GM21737 (cell line): ENCODE measurements around the gene VEPH1.

ENCODE experiments used
- ATAC-seq: cut with Tn5 transposase; IDR thresholded peaks from one replicate; pipeline ENCODE4 v1.9.1; 2021; ENCODE audit warnings: mild to moderate bottlenecking, moderate library complexity; ENCODE audit not compliant: unreplicated experiment

The VEPH1 gene

DNA sequence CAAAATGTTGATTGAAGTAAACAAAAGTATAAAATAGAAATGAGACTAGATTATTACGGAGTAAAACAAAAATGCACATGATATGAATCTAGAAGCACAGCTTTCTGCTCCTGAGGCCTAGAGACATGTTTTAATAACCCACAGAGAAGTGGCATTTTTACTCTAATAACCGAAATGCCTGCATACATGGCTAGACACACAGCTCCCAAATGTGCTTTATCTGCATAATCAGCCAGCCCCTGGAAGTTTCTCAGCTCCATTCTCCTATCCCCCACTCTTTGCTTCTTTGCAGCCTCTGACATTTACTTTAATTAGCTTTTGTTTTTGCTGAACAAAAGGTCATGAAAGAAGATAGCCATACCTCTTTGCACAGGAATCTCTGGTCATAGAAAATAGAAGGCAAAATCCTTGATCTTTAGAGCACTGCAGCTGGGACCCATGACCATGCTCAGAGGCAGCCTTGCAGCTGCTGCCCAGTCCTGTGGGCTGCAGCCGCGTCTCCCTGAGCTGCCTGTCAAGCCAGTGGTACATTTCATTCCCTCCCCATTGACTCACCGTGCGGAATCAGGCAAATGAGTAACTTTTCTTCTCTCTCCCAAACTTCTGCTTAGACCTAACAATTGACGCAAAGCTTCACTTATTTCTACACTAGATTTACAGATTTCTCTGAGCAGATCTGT lies at the start of gene VEPH1:
VEPH1 (minus strand) TSS at position 501 of the 680 bp plus-strand sequence. CDS start 8,067 bp downstream, outside the sequence.
- no peak for ATAC-seq

DNA sequence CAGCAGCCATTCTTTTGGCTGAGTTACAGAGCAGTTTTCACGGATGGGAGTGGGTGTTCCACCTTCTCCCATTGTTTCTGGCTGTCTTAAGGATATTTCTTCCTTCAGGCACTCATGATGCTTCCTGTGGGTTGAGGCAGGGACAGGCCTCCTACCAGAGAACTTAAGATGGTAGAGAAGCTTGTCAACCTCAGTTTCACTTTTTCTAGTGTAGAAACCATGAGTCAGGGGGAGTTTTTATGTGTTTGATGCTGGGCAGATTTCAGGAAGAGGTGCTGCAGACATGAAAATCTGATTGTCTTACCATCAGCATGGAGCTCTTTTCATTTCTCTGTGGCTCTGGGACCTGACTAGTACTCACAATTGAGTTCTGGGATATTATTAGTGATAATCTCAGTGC lies 48.7 kb upstream of the VEPH1 start:
- ATAC-seq = no peak

DNA sequence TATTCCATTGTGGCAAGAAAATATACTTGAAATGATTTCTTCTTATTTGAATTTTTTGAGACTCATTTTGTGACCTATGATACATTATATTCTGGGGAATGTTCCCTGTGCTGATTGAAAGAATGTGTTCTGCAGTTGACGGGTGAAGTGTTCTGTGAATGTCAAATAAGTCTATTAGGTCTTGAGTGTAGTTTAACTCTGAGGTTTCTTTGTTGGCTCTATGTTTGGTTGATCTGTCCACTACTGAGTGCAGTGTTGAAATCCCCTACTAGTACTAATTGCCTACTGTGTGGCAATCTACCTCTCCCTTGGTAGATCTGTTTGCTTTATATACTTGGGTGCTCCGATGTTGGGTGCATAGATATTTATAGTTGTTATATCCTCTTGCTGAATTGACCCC lies 46.3 kb upstream of the VEPH1 start:
- ATAC-seq = no peak

DNA sequence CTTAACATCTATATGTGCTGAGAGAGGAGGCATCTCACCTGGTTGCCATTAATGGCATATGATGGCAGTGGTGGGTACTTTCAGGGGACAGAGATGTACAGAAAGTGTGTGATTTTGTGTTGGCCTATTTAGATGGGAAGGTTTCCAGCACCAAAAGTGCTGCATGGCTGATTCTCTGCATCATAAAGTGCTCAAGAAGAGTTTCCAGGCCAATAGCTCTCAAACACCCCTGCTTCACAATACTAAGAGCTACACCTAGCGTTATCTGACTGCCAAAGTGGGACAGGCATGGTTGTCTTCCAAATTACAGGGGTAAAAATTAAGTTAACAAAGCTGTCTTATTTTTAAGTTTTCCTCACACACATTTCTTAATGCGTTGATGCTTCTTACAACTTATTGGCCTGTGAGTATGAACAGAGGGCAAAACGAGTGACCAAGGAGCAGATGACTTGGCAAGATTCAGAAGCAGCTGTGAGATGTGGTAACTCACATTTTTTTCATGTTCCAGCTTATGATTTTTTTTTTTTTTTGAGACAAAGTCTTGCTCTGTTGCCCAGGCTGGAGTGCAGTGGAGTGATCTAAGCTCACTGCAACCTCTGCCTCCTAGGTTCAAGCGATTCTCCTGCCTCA lies 41.4 kb upstream of the VEPH1 start:
- no peak for ATAC-seq

DNA sequence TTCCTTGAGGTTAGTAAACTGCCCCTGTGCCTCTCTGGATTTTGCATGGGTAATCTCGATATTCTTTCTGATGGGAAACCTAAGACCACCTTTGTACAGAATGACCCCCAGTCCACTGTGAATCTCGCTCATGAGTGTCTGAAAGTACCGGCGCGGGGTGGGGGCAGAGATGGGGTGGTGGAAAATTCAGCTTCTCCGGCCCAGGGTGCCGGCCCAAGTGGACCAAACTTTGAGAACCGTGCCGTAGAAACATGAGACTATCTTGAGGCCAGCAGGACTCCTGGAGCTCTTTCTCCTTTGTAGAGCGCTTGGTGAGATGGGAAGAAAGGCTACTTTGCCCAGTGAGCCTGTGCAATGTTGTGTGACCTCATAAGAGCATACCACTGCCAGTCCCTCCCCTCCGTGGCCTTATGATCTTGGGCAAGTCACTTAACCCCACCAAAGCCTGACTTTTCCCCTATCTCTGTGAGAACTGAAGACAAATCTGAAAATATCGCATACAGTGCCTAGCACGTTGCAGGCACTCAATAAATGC lies 40.4 kb upstream of the VEPH1 start:
- no peak for ATAC-seq

DNA sequence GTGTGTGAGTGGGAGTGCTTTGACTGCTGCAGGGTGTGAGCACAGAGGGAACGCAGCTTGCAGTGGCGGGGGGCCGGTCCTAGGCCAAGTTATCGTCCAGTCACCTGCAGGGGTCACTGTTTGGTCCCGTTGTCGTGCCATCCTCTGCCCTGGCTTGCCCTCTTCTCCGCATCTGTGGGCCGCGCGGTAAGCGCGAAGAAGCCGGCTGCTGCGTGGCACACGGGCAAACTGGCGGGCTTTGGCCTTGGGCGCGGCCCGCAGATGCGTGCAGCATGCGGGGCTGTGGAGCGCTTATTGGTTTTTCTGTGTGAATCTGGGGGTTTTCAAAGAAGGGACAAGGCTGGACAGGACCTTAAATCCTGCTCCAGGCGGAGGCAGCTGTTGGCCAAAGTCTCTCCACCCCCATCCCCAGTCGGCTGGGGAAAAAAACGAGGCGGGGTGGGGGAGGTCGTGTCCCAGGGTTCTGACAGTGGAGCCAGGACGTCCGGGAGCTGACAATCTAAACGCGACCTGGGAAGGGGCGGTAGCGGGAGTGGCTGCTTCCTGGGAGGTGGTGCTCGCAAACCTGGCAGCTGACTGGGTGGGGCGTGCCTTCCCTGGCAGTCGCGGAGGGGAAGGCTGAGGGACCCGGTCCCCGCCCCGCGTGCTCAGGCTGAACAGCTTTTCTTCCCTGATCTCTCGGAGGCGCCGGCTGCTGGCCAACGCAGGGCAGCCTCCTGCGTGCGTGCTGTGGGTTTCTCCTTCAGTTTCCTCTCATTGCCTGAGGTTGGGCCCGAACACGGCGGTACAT lies 39.7 kb upstream of the VEPH1 start:
- no peak for ATAC-seq

DNA sequence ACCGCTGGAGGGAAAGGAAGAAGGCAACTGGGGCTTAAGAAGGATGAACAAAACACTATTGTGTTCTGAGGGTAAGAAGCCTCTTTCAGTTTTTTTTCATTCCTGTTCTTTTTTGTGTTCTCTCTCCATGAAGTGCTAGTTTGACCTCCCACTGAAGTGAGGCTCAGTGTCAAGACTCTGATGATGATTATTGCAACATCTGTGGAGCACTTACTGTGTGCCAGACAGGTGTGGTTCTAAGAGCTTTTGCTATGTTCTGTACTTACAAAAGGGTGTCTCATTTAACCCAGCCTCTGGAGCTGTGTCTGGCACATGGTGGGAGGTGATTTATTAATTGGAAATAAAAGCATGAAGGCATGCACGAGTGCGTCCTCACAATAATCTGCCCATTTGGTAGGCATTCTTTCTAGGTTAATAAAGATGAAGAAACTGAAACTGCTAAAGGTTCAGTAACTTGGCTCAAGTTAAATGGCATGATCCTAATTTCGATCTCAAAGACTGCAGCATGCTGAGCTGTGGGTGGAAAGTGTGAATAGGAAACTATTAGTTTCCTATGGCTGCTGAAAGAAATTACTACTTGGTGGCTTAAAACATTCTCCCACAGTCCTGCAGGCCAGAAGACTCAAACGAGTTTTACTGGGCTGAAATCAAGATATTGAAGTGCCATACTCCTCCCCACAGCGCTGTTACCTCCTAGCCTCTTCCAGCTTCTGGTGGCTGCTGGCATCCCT lies 38.5 kb upstream of the VEPH1 start:
- ATAC-seq = no peak

DNA sequence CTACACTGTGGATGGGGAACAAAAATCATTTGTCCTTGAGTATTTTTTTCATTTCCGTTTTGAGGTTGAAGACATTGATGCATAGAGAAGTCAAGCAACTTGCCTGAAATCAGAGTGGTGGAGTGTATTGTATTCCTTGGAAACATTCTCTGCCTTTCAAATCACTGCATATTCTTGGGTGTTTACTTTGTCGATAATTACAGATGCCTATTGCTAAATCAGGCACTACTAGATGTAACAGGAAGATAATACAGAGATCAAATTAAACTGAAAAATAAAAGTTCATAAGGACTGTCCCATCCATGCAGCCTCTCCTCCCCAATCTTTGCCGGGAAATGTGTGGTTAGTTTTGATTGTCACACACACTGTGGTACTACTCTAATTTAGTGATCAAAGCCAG lies 37.4 kb upstream of the VEPH1 start:
- no peak for ATAC-seq

DNA sequence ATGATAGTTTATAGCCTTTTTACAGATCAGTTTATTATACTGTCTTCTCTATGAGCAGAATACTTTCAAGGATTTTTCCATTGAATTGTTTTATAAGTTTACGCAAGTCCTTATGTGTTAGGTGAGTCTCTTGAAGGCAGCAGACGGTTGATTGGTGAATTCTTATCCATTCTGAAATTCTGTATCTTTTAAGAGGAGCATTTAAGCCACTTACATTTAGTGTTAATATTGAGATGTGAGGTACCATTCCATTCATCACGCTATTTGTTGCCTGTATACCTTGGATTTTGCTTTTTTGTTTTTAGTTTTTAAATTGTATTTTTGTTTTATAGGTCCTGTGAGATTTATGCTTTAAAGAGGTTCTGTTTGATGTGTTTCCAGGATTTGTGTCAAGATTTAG lies 32.5 kb upstream of the VEPH1 start:
- no peak for ATAC-seq

DNA sequence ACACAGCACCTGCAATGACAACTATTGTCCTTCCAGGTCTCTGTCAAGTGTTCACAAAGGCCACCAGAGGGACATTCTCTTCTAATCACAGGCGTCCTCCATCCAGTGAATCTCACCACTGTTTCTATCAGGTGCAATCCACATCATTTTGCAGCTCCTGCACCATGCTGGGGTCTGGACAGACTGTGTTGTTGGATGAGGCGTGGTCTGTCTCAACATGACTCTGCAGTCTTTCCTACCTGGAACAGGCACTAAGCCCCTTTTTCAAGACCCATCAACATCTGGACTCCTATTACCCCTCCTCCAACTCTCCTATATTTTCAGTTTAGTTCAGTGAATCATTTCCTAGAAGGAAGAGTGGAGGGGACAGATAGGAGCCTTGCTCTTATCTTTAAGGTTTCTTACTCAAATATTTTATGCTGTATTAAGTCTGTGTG lies 31.5 kb upstream of the VEPH1 start:
- ATAC-seq = no peak

DNA sequence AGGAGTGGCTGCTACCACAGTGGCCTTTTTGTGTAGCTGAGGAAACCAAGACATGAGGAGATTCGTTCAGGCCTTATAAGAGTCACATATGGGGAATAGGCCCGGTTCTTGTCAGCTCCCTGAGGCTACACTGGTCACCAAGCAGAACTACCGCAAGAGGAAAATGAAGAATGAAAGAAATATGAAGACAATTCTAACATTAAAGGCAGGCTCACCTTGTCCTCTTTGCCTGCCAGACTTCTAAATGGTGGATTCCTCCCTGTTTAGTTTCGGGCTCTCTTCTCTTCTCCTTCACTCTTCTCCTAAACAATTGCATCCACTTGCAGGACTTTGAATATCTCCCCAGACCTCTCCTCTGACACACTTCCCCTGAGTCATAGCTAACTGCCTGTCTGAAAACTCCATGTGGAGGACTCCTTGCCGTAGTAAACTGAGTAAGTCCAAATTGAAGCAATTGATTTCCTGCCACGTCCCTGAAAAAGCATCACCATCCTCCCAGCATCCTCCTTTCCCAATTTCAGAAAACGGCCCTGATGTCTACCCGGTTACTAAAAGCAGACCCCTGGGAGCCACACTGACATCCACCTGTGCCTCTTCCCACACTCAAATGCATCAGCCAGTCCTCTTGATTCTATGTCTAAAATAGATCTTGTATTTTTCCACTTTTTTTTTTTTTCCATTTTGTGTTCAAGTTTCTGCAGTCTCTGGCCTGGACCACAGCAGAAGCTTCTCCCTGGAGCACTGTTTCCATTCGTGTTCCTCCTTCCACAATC lies 30.3 kb upstream of the VEPH1 start:
- no peak for ATAC-seq

DNA sequence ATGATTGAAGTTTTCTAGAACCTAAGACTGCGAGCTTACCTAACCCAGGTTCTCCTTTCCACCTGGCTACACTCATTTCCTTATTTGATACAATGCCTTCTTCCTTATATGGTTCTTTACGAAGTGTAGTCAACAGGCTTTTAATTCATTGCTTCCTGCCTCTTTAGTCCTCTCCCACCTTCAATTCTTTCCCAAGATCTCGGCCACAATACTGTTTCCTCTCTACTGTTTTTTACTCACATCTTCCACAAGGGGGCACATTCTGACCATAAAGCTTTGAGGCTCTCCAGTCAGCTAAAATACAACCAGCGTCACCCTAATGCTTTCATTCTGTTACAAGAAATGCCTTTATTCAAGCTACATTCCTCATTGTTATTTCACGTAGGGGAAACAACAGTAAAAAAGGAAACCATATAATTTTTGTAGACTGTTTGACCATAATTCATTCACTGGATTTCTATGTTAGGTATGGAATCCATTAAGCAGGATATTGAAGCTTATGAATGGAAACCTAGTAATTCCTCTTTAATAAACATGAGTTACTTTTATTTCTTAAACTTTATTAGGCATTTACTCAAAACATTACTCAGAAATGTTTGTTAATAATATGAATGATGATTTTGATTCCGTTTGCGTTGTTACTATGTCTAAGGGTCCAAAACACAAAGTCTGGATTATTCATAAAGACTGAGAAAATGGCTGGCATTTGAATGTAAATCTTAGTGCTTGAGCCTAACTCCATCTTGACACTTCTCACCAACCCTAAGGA lies 29.5 kb upstream of the VEPH1 start:
- peak; percentile 81 for ATAC-seq

DNA sequence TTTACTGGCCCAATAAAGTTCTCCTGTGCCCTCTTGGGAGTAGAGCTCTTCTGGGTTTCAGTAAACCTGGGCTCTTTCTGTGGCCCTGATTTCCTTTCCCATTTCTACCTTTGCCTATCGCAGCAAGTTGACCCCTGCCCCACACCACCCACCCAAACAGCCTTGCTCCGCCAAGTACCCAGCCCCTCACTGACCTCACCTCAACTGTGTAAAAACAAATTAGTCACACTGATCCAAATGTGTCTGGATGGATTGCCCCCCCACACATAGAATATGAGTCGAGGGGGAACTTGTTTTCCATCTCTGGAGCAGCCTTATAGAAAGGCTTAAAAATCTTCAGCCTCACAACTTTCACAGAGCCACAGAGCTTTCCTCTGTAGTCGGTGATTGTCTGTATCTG lies 28.6 kb upstream of the VEPH1 start:
- no peak for ATAC-seq

DNA sequence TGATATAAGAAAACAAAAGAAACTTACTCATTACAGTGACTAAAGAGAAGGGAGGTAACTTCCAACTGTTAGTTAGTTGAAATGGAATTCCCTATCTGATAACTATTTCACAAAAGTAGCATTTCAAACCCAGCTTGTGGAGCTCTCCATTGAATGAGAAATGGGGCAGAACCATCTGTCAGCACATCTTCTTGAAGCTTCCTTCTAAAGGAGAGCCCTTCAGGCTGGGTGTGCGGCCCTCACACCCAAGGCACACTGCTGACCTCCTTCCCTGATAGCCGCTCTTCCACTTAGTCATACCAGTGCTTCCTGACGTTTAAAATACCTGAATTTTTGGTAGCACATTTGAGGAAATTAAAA lies 28.1 kb upstream of the VEPH1 start:
- no peak for ATAC-seq

DNA sequence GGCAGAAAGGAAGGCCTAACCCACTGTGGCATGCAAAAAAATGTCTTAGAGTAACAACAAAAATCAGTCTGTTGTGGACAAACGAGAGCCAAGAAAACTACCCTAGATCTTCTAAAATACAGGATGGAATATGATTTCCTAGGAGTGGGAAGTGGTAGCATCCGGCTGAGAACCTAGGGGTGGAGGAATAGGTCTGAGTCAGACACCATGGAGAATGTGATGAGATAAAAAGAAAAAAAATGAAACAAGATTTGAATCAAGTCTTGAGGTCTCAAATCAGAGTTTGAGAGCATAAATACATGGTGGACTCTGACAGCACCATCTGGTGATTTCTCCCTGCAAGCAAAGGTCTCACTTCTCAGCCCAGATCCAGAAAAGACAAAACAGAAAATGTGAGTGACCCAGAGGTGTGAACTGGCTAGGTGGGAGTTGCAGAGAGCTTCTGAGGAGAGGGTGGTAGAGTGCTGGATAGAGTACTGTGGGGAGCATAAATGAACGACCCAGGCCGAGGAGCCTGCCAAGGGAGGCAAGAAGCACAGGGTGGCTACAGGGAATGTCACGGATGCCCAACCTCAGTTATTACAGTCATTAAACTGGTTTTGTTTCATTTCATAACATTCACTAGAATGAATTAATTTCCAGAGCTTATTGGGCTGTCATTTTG lies 27.6 kb upstream of the VEPH1 start:
- ATAC-seq = no peak

DNA sequence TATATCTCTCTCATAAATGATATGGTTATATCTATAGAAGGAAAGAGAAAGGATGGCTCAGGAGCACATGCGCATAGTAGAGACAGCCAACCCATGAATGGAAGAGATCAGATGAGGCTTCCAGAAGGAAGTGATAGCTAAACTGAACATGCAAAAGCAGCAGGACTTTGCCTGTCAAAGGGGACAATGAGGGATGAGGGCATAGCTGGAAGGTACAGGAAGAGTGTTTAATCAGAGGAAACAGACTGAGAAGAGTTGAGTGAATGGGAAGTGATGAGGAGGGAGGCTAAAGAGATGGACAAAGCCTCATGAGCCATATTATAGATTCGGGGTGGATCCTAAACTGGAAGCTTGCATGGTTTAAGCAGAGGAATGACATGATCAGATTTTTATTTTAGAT lies 26.5 kb upstream of the VEPH1 start:
- no peak for ATAC-seq

DNA sequence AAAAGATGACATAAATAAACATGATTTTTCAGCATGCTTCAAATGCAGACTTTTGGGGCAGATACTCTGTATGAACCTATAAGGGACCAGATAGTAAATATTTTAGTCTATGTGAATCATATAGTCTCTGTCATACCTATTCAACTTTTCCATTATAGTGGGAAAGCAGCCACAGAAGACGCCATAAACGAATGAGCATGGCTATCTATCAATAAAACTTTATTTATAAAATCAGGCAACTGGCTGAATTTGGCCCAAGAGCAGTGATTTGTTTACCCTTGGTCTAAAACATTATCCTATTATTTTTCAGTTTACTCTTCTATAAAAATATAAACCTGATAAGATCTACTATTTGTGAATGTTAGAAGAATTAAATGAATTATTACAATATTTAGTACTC lies 25.9 kb upstream of the VEPH1 start:
- ATAC-seq = no peak

DNA sequence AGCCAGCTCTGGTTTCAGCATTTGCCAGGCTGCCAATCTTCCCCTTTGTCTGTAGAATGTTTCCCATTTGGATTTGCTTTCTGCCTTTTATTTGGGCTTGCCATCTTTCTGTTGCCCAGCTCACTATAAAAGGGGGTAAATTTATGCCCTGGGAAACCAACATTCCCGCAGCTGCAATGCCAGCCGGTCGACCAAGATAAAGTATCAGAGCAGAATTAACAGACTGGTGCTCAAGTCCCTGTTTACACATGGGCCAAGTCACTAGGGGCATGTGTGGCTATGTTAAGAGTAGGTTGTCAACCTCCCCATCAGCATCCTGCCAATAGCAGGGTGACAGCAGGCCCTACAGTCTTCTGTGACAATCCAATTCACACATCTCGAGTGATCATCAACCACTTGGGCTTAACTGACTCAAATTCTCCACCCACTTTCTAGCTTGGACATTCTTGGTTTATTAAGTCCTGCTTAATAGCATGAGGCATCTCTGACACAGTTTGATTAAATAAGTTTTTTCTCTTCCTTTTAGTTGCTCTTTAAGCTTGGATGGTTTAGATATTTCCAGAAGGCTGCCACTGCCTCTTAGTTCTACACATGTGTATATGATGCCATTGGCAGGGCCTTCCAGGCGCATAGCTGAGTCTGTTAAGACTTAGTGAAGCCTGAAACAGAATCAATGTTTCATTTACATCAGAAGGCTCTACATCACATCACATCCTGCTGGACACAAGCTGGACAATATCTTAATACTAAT lies 24.1 kb upstream of the VEPH1 start:
- ATAC-seq = no peak
